ENCODE results near the gene VPS13D.

DNA sequence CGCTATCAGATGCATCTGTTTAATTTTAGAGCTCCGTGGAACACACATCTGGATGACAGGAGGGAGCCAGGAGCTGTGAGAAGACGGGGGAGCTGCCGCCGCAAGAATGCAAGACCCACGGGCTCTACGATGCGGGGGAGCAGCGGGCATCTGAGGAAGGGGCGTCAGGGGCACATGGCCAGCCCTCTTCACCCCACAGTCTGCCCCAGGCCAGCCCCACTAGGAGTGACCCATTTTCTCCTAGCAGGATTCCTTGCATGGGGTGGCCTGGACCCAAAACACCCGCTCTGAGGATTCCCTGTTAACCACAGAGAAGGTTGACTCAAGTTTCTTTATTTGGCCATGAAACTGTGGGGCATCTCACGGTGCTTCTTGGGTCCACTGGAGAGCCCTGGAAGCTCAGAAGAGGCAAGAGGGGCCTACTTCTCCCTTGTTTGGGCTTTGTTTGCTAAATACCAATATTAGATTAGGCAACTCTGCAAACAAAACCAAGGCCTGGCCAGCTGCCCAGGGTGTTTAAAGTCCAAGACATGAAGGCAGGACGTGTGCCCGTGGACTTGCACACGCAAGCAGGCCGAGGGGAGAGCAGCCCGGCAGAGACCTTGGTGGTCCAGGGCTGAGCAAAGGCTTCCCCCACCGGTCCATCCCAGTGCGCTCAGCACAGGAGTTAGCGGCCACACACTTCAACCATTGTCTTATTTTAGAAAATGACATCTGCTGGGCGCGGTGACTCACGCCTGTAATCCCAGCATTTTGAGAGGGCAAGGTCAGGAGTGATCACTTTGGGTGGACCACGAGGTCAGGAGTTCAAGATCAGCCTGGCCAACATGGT is 298.4 kb downstream of the VPS13D start:
- TF ChIP-seq, protein P1, sequence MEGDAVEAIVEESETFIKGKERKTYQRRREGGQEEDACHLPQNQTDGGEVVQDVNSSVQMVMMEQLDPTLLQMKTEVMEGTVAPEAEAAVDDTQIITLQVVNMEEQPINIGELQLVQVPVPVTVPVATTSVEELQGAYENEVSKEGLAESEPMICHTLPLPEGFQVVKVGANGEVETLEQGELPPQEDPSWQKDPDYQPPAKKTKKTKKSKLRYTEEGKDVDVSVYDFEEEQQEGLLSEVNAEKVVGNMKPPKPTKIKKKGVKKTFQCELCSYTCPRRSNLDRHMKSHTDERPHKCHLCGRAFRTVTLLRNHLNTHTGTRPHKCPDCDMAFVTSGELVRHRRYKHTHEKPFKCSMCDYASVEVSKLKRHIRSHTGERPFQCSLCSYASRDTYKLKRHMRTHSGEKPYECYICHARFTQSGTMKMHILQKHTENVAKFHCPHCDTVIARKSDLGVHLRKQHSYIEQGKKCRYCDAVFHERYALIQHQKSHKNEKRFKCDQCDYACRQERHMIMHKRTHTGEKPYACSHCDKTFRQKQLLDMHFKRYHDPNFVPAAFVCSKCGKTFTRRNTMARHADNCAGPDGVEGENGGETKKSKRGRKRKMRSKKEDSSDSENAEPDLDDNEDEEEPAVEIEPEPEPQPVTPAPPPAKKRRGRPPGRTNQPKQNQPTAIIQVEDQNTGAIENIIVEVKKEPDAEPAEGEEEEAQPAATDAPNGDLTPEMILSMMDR (IDR thresholded peaks at IDR 0.05): no peak
- no peak for TF ChIP-seq POLR2A (IDR thresholded peaks at IDR 0.05)

Data from Peyer's patch (tissue), 4 donors.